BE2C (cell line): Measurements from ENCODE around the gene TMC4. TPM values are rescaled to one million over a fixed set of nuclear protein-coding genes. Genes with fewer than 3 reads are reported as not detected.
"Not testable (repeated sequence)": the region's sequence is repeated elsewhere in the genome, so short reads cannot be mapped to it uniquely, and the experiment has no call there.

ENCODE experiments used
- DNase-seq: peaks from one replicate; pipeline ENCODE4 v3.0.0-alpha.2; 2020
- H3K27me3 ChIP-seq: fragments of 250-450 bp; sonication (Bioruptor Pico); 2 replicates; pipeline ENCODE4 v1.5.1; 2020; ENCODE audit warnings: mild to moderate bottlenecking
- H3K36me3 ChIP-seq: fragments of 250-450 bp; sonication (Bioruptor Pico); 2 replicates; pipeline ENCODE4 v1.5.1; 2020; ENCODE audit warnings: mild to moderate bottlenecking
- H3K4me1 ChIP-seq: fragments of 250-450 bp; sonication (Bioruptor Pico); 2 replicates; pipeline ENCODE4 v1.5.1; 2020
- H3K4me3 ChIP-seq: 2 replicates; pipeline ENCODE4 v1.5.1; 2011; ENCODE audit warnings: low read depth, low read length
- H3K9me3 ChIP-seq: fragments of 250-450 bp; sonication (Bioruptor Pico); 2 replicates; pipeline ENCODE4 v1.5.1; 2020
- CTCF ChIP-seq: IDR thresholded peaks from 2 replicates; pipeline ENCODE4 v1.5.1; 2012; ENCODE audit warnings: mild to moderate bottlenecking, low read depth, low read length
- polyA plus RNA-seq: library from polyadenylated mRNA; unstranded; fragments of >200 nt; gene quantifications from one replicate; pipeline ENCODE4 v1.2.1, GENCODE V29; 2012; ENCODE audit warnings: low read depth, missing spikeins; ENCODE audit not compliant: insufficient read length, insufficient read depth

The TMC4 gene
- not detected for polyA plus RNA-seq

GRCh38 chr19:54172471-54173358, at the start of gene TMC4:
TSS of gene TMC4 (minus strand) at chr19:54173160. CDS start at chr19:54173117, 43 bp downstream.
- DNase-seq, result no peak
- no peak for TF ChIP-seq CTCF
- Histone ChIP-seq H3K36me3 (no peaks in the 10 kb centered on the region), H3K27me3 (peaks cover 9% of the 10 kb centered on the region; the same call in 1 of the 2 replicates), H3K4me1 (no peaks in the 10 kb centered on the region), H3K4me3 (no peak within 1 kb of the TSS), H3K9me3 (no peaks in the 10 kb centered on the region)

GRCh38 chr19:54221947-54222346, 49.0 kb upstream of the TMC4 start:
- H3K36me3 ChIP-seq, result peaks cover 13% of the 10 kb centered on the region
- H3K27me3 ChIP-seq, result peaks cover 49% of the 10 kb centered on the region
- H3K9me3 ChIP-seq, H3K4me1 ChIP-seq, H3K4me3 ChIP-seq, DNase-seq: not testable (repeated sequence)

- not testable (repeated sequence) for H3K4me3 ChIP-seq, H3K9me3 ChIP-seq, H3K4me1 ChIP-seq, DNase-seq
- H3K27me3 ChIP-seq, result peaks cover 32% of the 10 kb centered on the region
- peaks cover 23% of the 10 kb centered on the region for H3K36me3 ChIP-seq
These were observed 46.7 kb upstream of the TMC4 start for GRCh38 chr19:54219702-54220101.

- H3K27me3 ChIP-seq, result peaks cover 28% of the 10 kb centered on the region
- DNase-seq, result no peak
- no peak for TF ChIP-seq CTCF
- no peaks in the 10 kb centered on the region for H3K4me1 ChIP-seq
- H3K4me3 ChIP-seq, result no peak overlapping the region
- H3K9me3 ChIP-seq, result no peaks in the 10 kb centered on the region
- peaks cover 23% of the 10 kb centered on the region for H3K36me3 ChIP-seq
These were observed 46.2 kb upstream of the TMC4 start for GRCh38 chr19:54218960-54219661.

GRCh38 chr19:54218259-54218658, 45.3 kb upstream of the TMC4 start:
- Histone ChIP-seq H3K36me3 (peaks cover 24% of the 10 kb centered on the region), H3K9me3 (no peaks in the 10 kb centered on the region), H3K4me1 (no peaks in the 10 kb centered on the region), H3K4me3 (no peak overlapping the region), H3K27me3 (peaks cover 20% of the 10 kb centered on the region)
- DNase-seq, result no peak
- no peak for TF ChIP-seq CTCF

- not testable (repeated sequence) for H3K9me3 ChIP-seq, H3K4me1 ChIP-seq, DNase-seq, H3K4me3 ChIP-seq
- peaks cover 30% of the 10 kb centered on the region for H3K36me3 ChIP-seq
- H3K27me3 ChIP-seq, result peaks cover 14% of the 10 kb centered on the region
These were observed 44.7 kb upstream of the TMC4 start for GRCh38 chr19:54217517-54218247.

GRCh38 chr19:54216869-54217268, 43.9 kb upstream of the TMC4 start:
- no peaks in the 10 kb centered on the region for H3K4me1 ChIP-seq
- peaks cover 6% of the 10 kb centered on the region for H3K27me3 ChIP-seq
- peaks cover 33% of the 10 kb centered on the region for H3K36me3 ChIP-seq
- DNase-seq, result no peak
- TF ChIP-seq CTCF, result no peak
- H3K4me3 ChIP-seq, result no peak overlapping the region
- H3K9me3 ChIP-seq, result no peaks in the 10 kb centered on the region

- H3K4me3 ChIP-seq, H3K27me3 ChIP-seq, H3K4me1 ChIP-seq, H3K9me3 ChIP-seq, DNase-seq: not testable (repeated sequence)
- H3K36me3 ChIP-seq, result peaks cover 48% of the 10 kb centered on the region
These were observed 41.8 kb upstream of the TMC4 start for GRCh38 chr19:54214734-54215133.

GRCh38 chr19:54214217-54214616, 41.3 kb upstream of the TMC4 start:
- DNase-seq, result not testable (repeated sequence)

More at GRCh38 chr19:54214217-54214616, 41.3 kb upstream of the TMC4 start:
- peaks cover 12% of the 10 kb centered on the region for H3K4me1 ChIP-seq
- H3K27me3 ChIP-seq, H3K9me3 ChIP-seq, H3K4me3 ChIP-seq: not testable (repeated sequence)
- H3K36me3 ChIP-seq, result peaks cover 51% of the 10 kb centered on the region
